ENCODE measurements around the gene BHLHE40. TPM values are rescaled to one million over a fixed set of nuclear protein-coding genes. Genes with fewer than 3 reads are reported as not detected.

BHLHE40 gene
- total RNA-seq, 2 experiments from 2014 or later: 167 to 182 TPM

GRCh38 chr3:4956099-4956498 lies 23.1 kb upstream of the BHLHE40 start:
- H3K4me1 Mint-ChIP-seq (ENCODE audit: low read depth): no peaks in the 10 kb centered on the region
- Histone ChIP-seq H3K4me1 (ENCODE audit: insufficient read depth, low read length) (no peaks in the 10 kb centered on the region), H3K27ac (ENCODE audit: low read depth in 1 of 2, low read length in 2 of 2) (no peak overlapping the region), H3K27me3 (ENCODE audit: control insufficient read depth in 1 of 2, insufficient read depth in 2 of 2, low read length in 2 of 2) (no peaks in the 10 kb centered on the region), H3K36me3 (ENCODE audit: insufficient read depth, low read length) (no peaks in the 10 kb centered on the region), H3K4me3 (ENCODE audit: low read length) (no peak overlapping the region), H3K9me3 (ENCODE audit: control insufficient read depth in 1 of 2, insufficient read depth in 1 of 2, low read length in 2 of 2) (peaks cover 0 to 7% of the 10 kb centered on the region in 2 experiments)
- DNase-seq (no peak), ATAC-seq (ENCODE audit: poor library complexity) (no peak)
- intact Hi-C loops (cut with DNase I, micrococcal nuclease): no loop called here
- ChIA-PET CTCF (no interaction called here), POLR2A (no interaction called here)
- peaks cover 7% of the 10 kb centered on the region for H3K9me3 Mint-ChIP-seq
- no peak overlapping the region for H3K27ac Mint-ChIP-seq
- H3K4me3 Mint-ChIP-seq: no peak overlapping the region
- no peaks in the 10 kb centered on the region for H3K27me3 Mint-ChIP-seq
- no peak for TF ChIP-seq CTCF (IDR thresholded peaks at IDR 0.05)
- H3K36me3 Mint-ChIP-seq (ENCODE audit: low read depth): peaks cover 5% of the 10 kb centered on the region

GRCh38 chr3:4956738-4957137 lies 22.5 kb upstream of the BHLHE40 start:
- ATAC-seq (ENCODE audit: poor library complexity) (no peak), DNase-seq (no peak)
- Histone ChIP-seq H3K4me1 (ENCODE audit: insufficient read depth, low read length) (no peaks in the 10 kb centered on the region), H3K27ac (ENCODE audit: low read depth in 1 of 2, low read length in 2 of 2) (no peak overlapping the region), H3K4me3 (ENCODE audit: low read length) (no peak overlapping the region), H3K27me3 (ENCODE audit: control insufficient read depth in 1 of 2, insufficient read depth in 2 of 2, low read length in 2 of 2) (no peaks in the 10 kb centered on the region), H3K36me3 (ENCODE audit: insufficient read depth, low read length) (no peaks in the 10 kb centered on the region), H3K9me3 (ENCODE audit: control insufficient read depth in 1 of 2, insufficient read depth in 1 of 2, low read length in 2 of 2) (peaks cover 0 to 7% of the 10 kb centered on the region in 2 experiments)
- Mint-ChIP-seq H3K9me3 (peaks cover 7% of the 10 kb centered on the region), H3K4me1 (ENCODE audit: low read depth) (no peaks in the 10 kb centered on the region), H3K36me3 (ENCODE audit: low read depth) (peaks cover 5% of the 10 kb centered on the region), H3K27me3 (no peaks in the 10 kb centered on the region), H3K27ac (no peak overlapping the region), H3K4me3 (no peak overlapping the region)
- TF ChIP-seq CTCF (IDR thresholded peaks at IDR 0.05): no peak
- intact Hi-C loops (cut with DNase I, micrococcal nuclease): no loop called here
- CTCF ChIA-PET: no interaction called here
- POLR2A ChIA-PET: no interaction called here

- H3K27me3 Mint-ChIP-seq: no peaks in the 10 kb centered on the region
- peaks cover 5% of the 10 kb centered on the region for H3K36me3 Mint-ChIP-seq (ENCODE audit: low read depth)
- H3K27ac ChIP-seq (ENCODE audit: low read depth in 1 of 2, low read length in 2 of 2): no peak overlapping the region
- H3K9me3 ChIP-seq (ENCODE audit: control insufficient read depth in 1 of 2, insufficient read depth in 1 of 2, low read length in 2 of 2): peaks cover 0 to 7% of the 10 kb centered on the region in 2 experiments
- H3K4me1 Mint-ChIP-seq (ENCODE audit: low read depth): no peaks in the 10 kb centered on the region
- POLR2A ChIA-PET: interaction anchor here (0.6 kb wide), 2 partner anchors 239 to 464 kb away, joined by 3 read pairs; no protein-coding TSS in a partner anchor
- no peaks in the 10 kb centered on the region for H3K4me1 ChIP-seq (ENCODE audit: insufficient read depth, low read length)
- no peak for DNase-seq
- intact Hi-C loops (cut with DNase I, micrococcal nuclease): no loop called here
- CTCF ChIA-PET: no interaction called here
- H3K36me3 ChIP-seq (ENCODE audit: insufficient read depth, low read length): no peaks in the 10 kb centered on the region
- ATAC-seq (ENCODE audit: poor library complexity): no peak
- H3K4me3 Mint-ChIP-seq: no peak overlapping the region
- no peak overlapping the region for H3K4me3 ChIP-seq (ENCODE audit: low read length)
- peaks cover 7% of the 10 kb centered on the region for H3K9me3 Mint-ChIP-seq
- no peaks in the 10 kb centered on the region for H3K27me3 ChIP-seq (ENCODE audit: control insufficient read depth in 1 of 2, insufficient read depth in 2 of 2, low read length in 2 of 2)
- TF ChIP-seq CTCF (IDR thresholded peaks at IDR 0.05): no peak
- no peak overlapping the region for H3K27ac Mint-ChIP-seq
Measured at GRCh38 chr3:4957978-4958377, 21.3 kb upstream of the BHLHE40 start.

Measured in CD4-positive, alpha-beta T cell (primary cell).